Endodermal cell (in vitro differentiated cells): ENCODE measurements around the gene GJB2. TPM values are rescaled to one million over a fixed set of nuclear protein-coding genes. Genes with fewer than 3 reads are reported as not detected.

Experiments
- DNase-seq: peaks from one replicate; pipeline ENCODE4 v3.0.0-alpha.2; 2017
- H3K27ac ChIP-seq: 2 replicates; pipeline ENCODE4 v1.5.1; 2013; ENCODE audit warnings: mild to moderate bottlenecking, low read depth, low read length, moderate library complexity
- H3K27me3 ChIP-seq: 2 replicates; pipeline ENCODE4 v1.6.1; 2013; ENCODE audit warnings: mild to moderate bottlenecking, low read length, moderate library complexity; ENCODE audit not compliant: insufficient read depth, control insufficient read depth, poor library complexity, severe bottlenecking
- H3K36me3 ChIP-seq: 2 replicates; pipeline ENCODE4 v1.7.0; 2013; ENCODE audit warnings: mild to moderate bottlenecking, low read length, moderate library complexity; ENCODE audit not compliant: control insufficient read depth, insufficient read depth
- H3K4me1 ChIP-seq: one replicate; pipeline ENCODE4 v1.7.0; 2013; ENCODE audit warnings: low read length; ENCODE audit not compliant: control insufficient read depth, insufficient read depth
- H3K4me3 ChIP-seq: 2 replicates; pipeline ENCODE4 v1.5.1; 2013; ENCODE audit warnings: mild to moderate bottlenecking, low read length, moderate library complexity
- H3K9ac ChIP-seq: 2 replicates; pipeline ENCODE4 v1.6.1; 2013; ENCODE audit warnings: mild to moderate bottlenecking, low read length, moderate library complexity; ENCODE audit not compliant: poor library complexity, severe bottlenecking; ENCODE audit errors: extremely low read depth
- H3K9me3 ChIP-seq: 2 replicates; pipeline ENCODE4 v1.6.1; 2013; ENCODE audit warnings: mild to moderate bottlenecking, low read length, moderate library complexity; ENCODE audit not compliant: control insufficient read depth
- H3K27ac Mint-ChIP-seq: 2 replicates; pipeline ENCODE4 v1.8.0; 2020; ENCODE audit warnings: mixed read lengths
- H3K27me3 Mint-ChIP-seq: 2 replicates; pipeline ENCODE4 v1.8.0; 2021; ENCODE audit warnings: mild to moderate bottlenecking, mixed read lengths; ENCODE audit not compliant: insufficient read depth
- H3K36me3 Mint-ChIP-seq: 2 replicates; pipeline ENCODE4 v1.8.0; 2020; ENCODE audit warnings: low read depth, mixed read lengths
- H3K4me1 Mint-ChIP-seq: 2 replicates; pipeline ENCODE4 v1.8.0; 2020; ENCODE audit warnings: mixed read lengths
- H3K4me3 Mint-ChIP-seq: 2 replicates; pipeline ENCODE4 v1.8.0; 2020; ENCODE audit warnings: mild to moderate bottlenecking, moderate library complexity, mixed read lengths
- H3K9me3 Mint-ChIP-seq: 2 replicates; pipeline ENCODE4 v1.8.0; 2020; ENCODE audit warnings: mild to moderate bottlenecking, mixed read lengths
- CTCF ChIP-seq: fragments of 200-600 bp; sonication (generic); conservative IDR thresholded peaks from 2 replicates; pipeline ENCODE4 v1.5.0; 2021; ENCODE audit warnings: antibody characterized with exemption, mild to moderate bottlenecking
- WGBS, 2 experiments: methylation state at CpG; one replicate each; pipeline versions ENCODE4 v1.1.5 to v1.1.7; 2013; ENCODE audit warnings: missing lambda C conversion rate in 2 of 2, mixed read lengths in 1 of 2; ENCODE audit not compliant: insufficient coverage in 1 of 2, insufficient read length in 1 of 2; 5-methylcytosine and 5-hydroxymethylcytosine counted together
- total RNA-seq, 2 donors: library from RNA; stranded (reverse); fragmentation: NEBNext Ultra II Directional in 1 of 2; extraction: Animal tissue kit (Norgen Biotek cat#: 25700) in 1 of 2; gene quantifications; 2 replicates in 1 of 2; 3 replicates in 1 of 2; pipeline ENCODE4 v1.2.1, GENCODE V29; 2021

GJB2 gene
- total RNA-seq, 2 donors from 2014 or later = 0.26 to 0.82 TPM

DNA sequence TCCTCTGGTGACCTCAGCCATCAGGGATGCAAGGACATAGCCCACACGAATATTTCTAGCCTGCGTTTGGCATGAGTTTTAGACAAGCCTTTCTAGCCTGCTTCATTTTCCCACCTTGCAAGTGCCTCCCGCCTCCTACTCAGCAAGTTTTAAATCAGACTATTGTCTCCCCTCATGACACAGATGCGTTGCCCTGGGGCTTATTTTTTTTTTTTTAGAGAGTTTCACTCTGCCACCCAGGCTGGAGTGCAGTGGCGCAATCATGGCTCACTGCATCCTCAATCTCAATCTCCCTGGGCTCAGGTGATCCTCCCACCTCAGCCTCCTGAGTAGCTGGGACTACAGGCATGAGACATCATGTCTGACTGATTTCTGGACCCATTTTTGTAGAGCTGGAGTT is 14.6 kb downstream of the GJB2 start:
- Histone ChIP-seq H3K27ac (no peak overlapping the region), H3K4me1 (no peaks in the 10 kb centered on the region), H3K9ac (no peak overlapping the region), H3K36me3 (no peaks in the 10 kb centered on the region), H3K4me3 (no peak overlapping the region), H3K9me3 (no peaks in the 10 kb centered on the region), H3K27me3 (peaks cover 11% of the 10 kb centered on the region)
- Mint-ChIP-seq H3K9me3 (no peaks in the 10 kb centered on the region), H3K4me3 (no peak overlapping the region), H3K27me3 (peaks cover 31% of the 10 kb centered on the region), H3K27ac (no peak overlapping the region), H3K4me1 (no peaks in the 10 kb centered on the region), H3K36me3 (no peaks in the 10 kb centered on the region)
- TF ChIP-seq CTCF = no peak
- DNase-seq = no peak
- WGBS, 2 experiments = 83 to 86% methylated on average over 5 of the region's 5 CpGs

- no peak for TF ChIP-seq CTCF
- Histone ChIP-seq H3K27me3 (peaks cover 11% of the 10 kb centered on the region), H3K36me3 (no peaks in the 10 kb centered on the region), H3K4me3 (no peak overlapping the region), H3K9ac (no peak overlapping the region), H3K4me1 (no peaks in the 10 kb centered on the region), H3K27ac (no peak overlapping the region), H3K9me3 (no peaks in the 10 kb centered on the region)
- peak; percentile 43 for DNase-seq
- Mint-ChIP-seq H3K27ac (no peak overlapping the region), H3K36me3 (no peaks in the 10 kb centered on the region), H3K27me3 (peaks cover 29% of the 10 kb centered on the region), H3K4me3 (no peak overlapping the region), H3K4me1 (no peaks in the 10 kb centered on the region), H3K9me3 (no peaks in the 10 kb centered on the region)
- WGBS, 2 experiments = 94 to 97% methylated on average over 20 to 67 of the region's 67 CpGs
Observed at GRCh38 chr13:20177049-20177831, 15.5 kb downstream of the GJB2 start.

DNA sequence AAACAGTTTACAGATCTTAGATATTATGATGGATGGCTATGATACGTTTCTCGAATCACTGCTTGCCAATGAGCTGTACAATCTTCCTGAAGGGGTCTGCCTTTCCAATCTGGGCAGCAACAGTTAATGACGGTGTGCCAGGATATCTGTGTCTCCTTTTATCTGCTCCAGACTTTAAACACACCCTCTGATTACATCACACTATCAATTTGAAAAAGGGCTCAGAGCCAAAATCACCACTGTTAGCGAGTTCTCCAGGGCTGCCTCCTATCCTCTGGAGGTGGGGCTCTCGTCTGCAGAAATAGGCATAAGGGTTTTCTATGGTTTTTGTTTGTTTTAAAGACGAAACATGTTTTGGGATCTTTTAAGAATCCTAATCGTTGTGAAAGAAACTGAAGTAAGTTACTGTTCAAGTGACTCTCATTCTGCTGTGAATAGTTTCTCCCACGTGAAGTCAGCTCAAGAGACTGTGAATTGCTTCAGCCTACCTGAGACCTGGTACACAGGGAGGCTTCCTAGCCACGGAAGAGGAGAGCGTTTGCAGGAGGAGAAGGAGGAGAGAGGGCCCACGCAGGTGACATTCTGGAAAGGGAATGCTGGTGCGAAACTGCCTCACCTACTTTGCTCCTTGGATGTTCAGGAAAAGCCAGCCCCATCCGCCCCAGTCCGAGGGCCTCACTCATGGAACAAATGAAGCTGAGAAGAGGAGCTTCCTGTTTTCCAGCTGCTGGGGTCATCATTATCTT is 16.7 kb downstream of the GJB2 start:
- Histone ChIP-seq H3K27ac (no peak overlapping the region), H3K4me1 (no peaks in the 10 kb centered on the region), H3K36me3 (no peaks in the 10 kb centered on the region), H3K9ac (no peak overlapping the region), H3K27me3 (peaks cover 11% of the 10 kb centered on the region), H3K9me3 (no peaks in the 10 kb centered on the region), H3K4me3 (no peak overlapping the region)
- WGBS, 2 experiments = 76 to 78% methylated on average over 14 of the region's 14 CpGs
- H3K27me3 Mint-ChIP-seq = peaks cover 29% of the 10 kb centered on the region
- H3K36me3 Mint-ChIP-seq = no peaks in the 10 kb centered on the region
- peaks cover 3% of the 10 kb centered on the region for H3K4me1 Mint-ChIP-seq
- no peaks in the 10 kb centered on the region for H3K9me3 Mint-ChIP-seq
- no peak for TF ChIP-seq CTCF
- no peak overlapping the region for H3K27ac Mint-ChIP-seq
- peak; percentile 32 for DNase-seq
- H3K4me3 Mint-ChIP-seq = no peak overlapping the region
